Measurements from ENCODE around the gene MYO10.

The MYO10 gene

DNA sequence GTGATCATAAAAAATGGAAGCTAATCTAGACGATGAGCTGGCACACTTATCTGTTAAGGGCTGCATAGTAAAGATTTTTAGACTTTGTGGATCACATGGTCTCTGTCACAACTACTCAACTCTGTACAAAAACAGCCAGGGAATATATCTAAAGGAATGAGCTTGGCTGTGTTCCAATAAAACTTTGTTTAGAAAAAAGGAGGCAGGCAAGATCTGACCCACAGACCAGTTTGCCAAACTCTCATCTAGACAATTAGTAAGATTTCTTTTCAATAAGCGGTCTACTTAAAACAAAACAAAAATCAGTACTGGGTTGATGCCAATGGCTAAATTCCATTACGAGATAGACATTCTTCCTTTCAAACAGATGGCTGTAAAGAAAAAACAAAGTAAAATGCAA lies 266.3 kb downstream of the MYO10 start:
- no peak overlapping the region for H3K4me3 ChIP-seq (ENCODE audit: extremely low read depth, insufficient read depth, low read length, poor library complexity, severe bottlenecking)

GRCh38 chr5:16668631-16669030 lies 267.5 kb downstream of the MYO10 start:
- H3K27ac ChIP-seq (ENCODE audit: low read depth, low read length, severe bottlenecking), result no peak overlapping the region
- H3K4me3 ChIP-seq (ENCODE audit: extremely low read depth, insufficient read depth, low read length, poor library complexity, severe bottlenecking), result no peak overlapping the region
- peaks cover 98% of the 10 kb centered on the region for H3K36me3 ChIP-seq (ENCODE audit: control insufficient read depth, insufficient read depth, low read length)
- H3K4me1 ChIP-seq (ENCODE audit: control insufficient read depth, insufficient read depth, low read length, poor library complexity, severe bottlenecking), result no peaks in the 10 kb centered on the region
- H3K9me3 ChIP-seq (ENCODE audit: control insufficient read depth, low read length), result no peaks in the 10 kb centered on the region
- WGBS, 2 experiments (ENCODE audit: insufficient coverage in 2 of 2), result 96% methylated on average over 5 to 6 of the region's 6 CpGs

More for the DNA sequence above, 266.3 kb downstream of the MYO10 start:
- Histone ChIP-seq H3K4me1 (ENCODE audit: control insufficient read depth, insufficient read depth, low read length, poor library complexity, severe bottlenecking) (no peaks in the 10 kb centered on the region), H3K27ac (ENCODE audit: low read depth, low read length, severe bottlenecking) (no peak overlapping the region), H3K9me3 (ENCODE audit: control insufficient read depth, low read length) (no peaks in the 10 kb centered on the region), H3K36me3 (ENCODE audit: control insufficient read depth, insufficient read depth, low read length) (peaks cover 98% of the 10 kb centered on the region)
- WGBS, 2 experiments (ENCODE audit: insufficient coverage in 2 of 2), result 100% methylated on average over 1 of the region's 3 CpGs; no CpG with 5 or more reads in 1 of the 2 experiments

GRCh38 chr5:16668194-16668593 lies 267.9 kb downstream of the MYO10 start:
- 98 to 100% methylated on average over 6 to 11 of the region's 11 CpGs for WGBS, 2 experiments (ENCODE audit: insufficient coverage in 2 of 2)
- peaks cover 97% of the 10 kb centered on the region for H3K36me3 ChIP-seq (ENCODE audit: control insufficient read depth, insufficient read depth, low read length)
- H3K27ac ChIP-seq (ENCODE audit: low read depth, low read length, severe bottlenecking), result no peak overlapping the region
- no peaks in the 10 kb centered on the region for H3K9me3 ChIP-seq (ENCODE audit: control insufficient read depth, low read length)
- H3K4me1 ChIP-seq (ENCODE audit: control insufficient read depth, insufficient read depth, low read length, poor library complexity, severe bottlenecking), result no peaks in the 10 kb centered on the region
- H3K4me3 ChIP-seq (ENCODE audit: extremely low read depth, insufficient read depth, low read length, poor library complexity, severe bottlenecking), result no peak overlapping the region

DNA sequence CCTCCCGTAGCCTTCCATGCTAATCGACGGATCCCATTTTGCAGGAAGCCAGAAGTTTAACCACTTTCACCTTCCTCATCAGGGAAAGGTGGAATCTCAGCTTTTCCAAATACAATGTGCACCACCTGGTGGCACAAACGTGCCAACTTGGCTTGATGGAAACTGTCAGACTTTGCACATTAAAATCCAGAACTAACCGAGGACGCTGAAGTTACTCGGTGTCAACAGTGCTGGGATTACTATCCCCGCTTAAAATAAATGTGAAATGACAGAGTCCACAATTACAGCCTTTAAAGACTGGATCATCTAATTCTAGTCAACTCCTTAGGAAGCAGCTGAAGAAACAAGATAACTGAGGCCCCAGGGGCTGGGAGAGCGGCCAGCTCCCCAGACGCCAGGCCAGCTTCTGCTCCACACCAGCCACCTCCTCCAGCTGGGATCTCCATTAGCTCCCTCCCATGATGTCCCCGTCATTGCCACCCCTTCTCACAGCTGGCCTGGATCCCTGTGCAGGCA lies 269.1 kb downstream of the MYO10 start:
- Histone ChIP-seq H3K27ac (ENCODE audit: low read depth, low read length, severe bottlenecking) (no peak overlapping the region), H3K9me3 (ENCODE audit: control insufficient read depth, low read length) (no peaks in the 10 kb centered on the region), H3K36me3 (ENCODE audit: control insufficient read depth, insufficient read depth, low read length) (peaks cover 89% of the 10 kb centered on the region), H3K4me3 (ENCODE audit: extremely low read depth, insufficient read depth, low read length, poor library complexity, severe bottlenecking) (no peak overlapping the region), H3K4me1 (ENCODE audit: control insufficient read depth, insufficient read depth, low read length, poor library complexity, severe bottlenecking) (no peaks in the 10 kb centered on the region)
- 91 to 93% methylated on average over 10 to 11 of the region's 11 CpGs for WGBS, 2 experiments (ENCODE audit: insufficient coverage in 2 of 2)

DNA sequence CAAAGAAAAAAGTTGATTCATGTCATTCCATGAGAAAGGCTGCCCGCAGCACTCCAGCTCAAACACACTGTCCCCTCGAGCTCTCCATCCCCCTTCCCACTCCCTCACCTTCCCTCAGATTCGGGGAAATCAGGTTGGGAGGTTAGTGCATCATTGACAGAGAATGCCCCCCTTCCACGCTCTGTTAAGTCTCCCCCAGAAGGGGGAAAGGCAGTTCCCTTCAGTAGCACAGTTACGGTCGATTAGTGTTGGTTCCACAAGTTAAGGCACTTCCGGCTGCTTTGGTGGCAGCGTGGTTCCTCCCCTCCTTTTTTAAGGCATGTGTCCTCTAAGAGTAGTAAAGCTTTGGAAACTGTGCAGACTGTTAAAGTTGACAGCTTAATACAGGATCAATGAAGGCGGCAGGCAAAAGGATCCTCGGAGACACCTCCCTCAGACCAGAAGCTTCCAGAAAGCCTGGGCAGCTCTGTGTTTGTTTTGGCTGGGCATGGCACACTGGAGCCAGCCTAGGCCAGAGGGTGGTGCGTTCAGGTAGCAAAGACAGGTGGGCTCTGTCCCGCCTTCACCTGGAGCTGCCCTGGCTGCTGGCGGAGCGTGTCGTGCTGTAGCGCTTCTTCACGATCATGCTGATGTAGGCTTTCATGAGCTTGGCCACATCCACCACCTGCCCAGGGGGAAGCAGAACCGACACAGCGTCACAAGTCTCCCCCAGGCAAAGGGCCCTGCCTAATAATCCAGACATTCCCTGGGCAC lies 269.8 kb downstream of the MYO10 start:
- Histone ChIP-seq H3K9me3 (ENCODE audit: control insufficient read depth, low read length) (no peaks in the 10 kb centered on the region), H3K36me3 (ENCODE audit: control insufficient read depth, insufficient read depth, low read length) (peaks cover 82% of the 10 kb centered on the region), H3K4me1 (ENCODE audit: control insufficient read depth, insufficient read depth, low read length, poor library complexity, severe bottlenecking) (no peaks in the 10 kb centered on the region), H3K27ac (ENCODE audit: low read depth, low read length, severe bottlenecking) (no peak overlapping the region), H3K4me3 (ENCODE audit: extremely low read depth, insufficient read depth, low read length, poor library complexity, severe bottlenecking) (no peak overlapping the region)
- WGBS, 2 experiments (ENCODE audit: insufficient coverage in 2 of 2), result 92 to 97% methylated on average over 18 of the region's 19 CpGs

GRCh38 chr5:16665601-16666000 lies 270.5 kb downstream of the MYO10 start:
- no peak overlapping the region for H3K4me3 ChIP-seq (ENCODE audit: extremely low read depth, insufficient read depth, low read length, poor library complexity, severe bottlenecking)
- H3K4me1 ChIP-seq (ENCODE audit: control insufficient read depth, insufficient read depth, low read length, poor library complexity, severe bottlenecking), result no peaks in the 10 kb centered on the region
- peaks cover 75% of the 10 kb centered on the region for H3K36me3 ChIP-seq (ENCODE audit: control insufficient read depth, insufficient read depth, low read length)
- H3K9me3 ChIP-seq (ENCODE audit: control insufficient read depth, low read length), result no peaks in the 10 kb centered on the region
- 100% methylated on average over 1 of the region's 3 CpGs; no CpG with 5 or more reads in 1 of the 2 experiments for WGBS, 2 experiments (ENCODE audit: insufficient coverage in 2 of 2)
- H3K27ac ChIP-seq (ENCODE audit: low read depth, low read length, severe bottlenecking), result no peak overlapping the region

DNA sequence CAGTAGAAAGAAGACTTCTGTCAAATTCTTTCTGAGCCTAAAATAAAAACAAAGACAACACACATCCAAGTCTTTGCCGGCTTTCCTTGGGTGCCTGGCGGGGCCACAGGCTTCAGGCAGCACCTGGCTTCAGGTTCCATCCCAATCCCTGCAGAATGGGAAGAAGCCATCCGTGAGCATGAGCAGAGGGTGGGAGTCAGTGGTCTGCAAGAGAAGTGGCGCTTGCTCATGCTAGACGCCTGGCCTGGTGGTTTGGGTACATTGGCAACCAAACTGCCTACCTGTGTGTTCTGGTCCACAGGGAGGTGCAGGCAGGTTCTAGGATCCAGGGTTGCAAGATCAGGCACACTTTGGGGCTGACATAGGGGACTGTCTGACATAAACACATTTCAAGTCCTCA lies 271.7 kb downstream of the MYO10 start:
- Histone ChIP-seq H3K36me3 (ENCODE audit: control insufficient read depth, insufficient read depth, low read length) (peaks cover 63% of the 10 kb centered on the region), H3K27ac (ENCODE audit: low read depth, low read length, severe bottlenecking) (no peak overlapping the region), H3K4me3 (ENCODE audit: extremely low read depth, insufficient read depth, low read length, poor library complexity, severe bottlenecking) (no peak overlapping the region), H3K9me3 (ENCODE audit: control insufficient read depth, low read length) (no peaks in the 10 kb centered on the region), H3K4me1 (ENCODE audit: control insufficient read depth, insufficient read depth, low read length, poor library complexity, severe bottlenecking) (peaks cover 3% of the 10 kb centered on the region)
- WGBS, 2 experiments (ENCODE audit: insufficient coverage in 2 of 2), result 97 to 98% methylated on average over 4 to 5 of the region's 5 CpGs

GRCh38 chr5:16663840-16664239 lies 272.2 kb downstream of the MYO10 start:
- no peak overlapping the region for H3K27ac ChIP-seq (ENCODE audit: low read depth, low read length, severe bottlenecking)
- peaks cover 3% of the 10 kb centered on the region for H3K4me1 ChIP-seq (ENCODE audit: control insufficient read depth, insufficient read depth, low read length, poor library complexity, severe bottlenecking)
- no peak overlapping the region for H3K4me3 ChIP-seq (ENCODE audit: extremely low read depth, insufficient read depth, low read length, poor library complexity, severe bottlenecking)
- 95 to 100% methylated on average over 1 to 3 of the region's 4 CpGs for WGBS, 2 experiments (ENCODE audit: insufficient coverage in 2 of 2)
- no peaks in the 10 kb centered on the region for H3K9me3 ChIP-seq (ENCODE audit: control insufficient read depth, low read length)
- H3K36me3 ChIP-seq (ENCODE audit: control insufficient read depth, insufficient read depth, low read length), result peaks cover 58% of the 10 kb centered on the region

DNA sequence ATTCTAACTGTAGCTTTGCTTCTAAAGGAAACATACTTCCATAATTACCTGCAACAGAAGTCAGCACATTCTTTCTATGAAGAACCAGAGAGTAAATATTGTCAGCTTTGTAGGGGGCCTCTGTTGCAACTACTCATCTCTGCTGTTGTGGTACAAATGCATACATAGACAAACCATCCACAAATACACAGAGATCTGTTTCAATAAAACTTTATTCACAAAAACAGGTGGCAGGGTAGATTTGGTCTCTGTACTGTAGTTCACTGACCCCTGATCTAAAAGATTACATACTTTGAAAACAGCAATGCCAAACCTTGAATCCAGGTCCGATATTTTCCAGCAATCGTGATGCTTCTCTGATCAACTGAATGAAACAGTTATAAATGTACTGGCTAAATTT lies 274.4 kb downstream of the MYO10 start:
- no CpG with 5 or more reads among the region's 2 CpGs for WGBS, 2 experiments (ENCODE audit: insufficient coverage in 2 of 2)
- Histone ChIP-seq H3K27ac (ENCODE audit: low read depth, low read length, severe bottlenecking) (no peak overlapping the region), H3K4me1 (ENCODE audit: control insufficient read depth, insufficient read depth, low read length, poor library complexity, severe bottlenecking) (peaks cover 3% of the 10 kb centered on the region), H3K36me3 (ENCODE audit: control insufficient read depth, insufficient read depth, low read length) (peaks cover 37% of the 10 kb centered on the region), H3K9me3 (ENCODE audit: control insufficient read depth, low read length) (no peaks in the 10 kb centered on the region), H3K4me3 (ENCODE audit: extremely low read depth, insufficient read depth, low read length, poor library complexity, severe bottlenecking) (no peak overlapping the region)

GRCh38 chr5:16660982-16661381 lies 275.1 kb downstream of the MYO10 start:
- Histone ChIP-seq H3K36me3 (ENCODE audit: control insufficient read depth, insufficient read depth, low read length) (peaks cover 31% of the 10 kb centered on the region), H3K4me1 (ENCODE audit: control insufficient read depth, insufficient read depth, low read length, poor library complexity, severe bottlenecking) (peaks cover 3% of the 10 kb centered on the region), H3K4me3 (ENCODE audit: extremely low read depth, insufficient read depth, low read length, poor library complexity, severe bottlenecking) (no peak overlapping the region), H3K9me3 (ENCODE audit: control insufficient read depth, low read length) (no peaks in the 10 kb centered on the region), H3K27ac (ENCODE audit: low read depth, low read length, severe bottlenecking) (no peak overlapping the region)
- WGBS, 2 experiments (ENCODE audit: insufficient coverage in 2 of 2), result 80% methylated on average over 2 to 5 of the region's 5 CpGs

- Histone ChIP-seq H3K36me3 (ENCODE audit: control insufficient read depth, insufficient read depth, low read length) (peaks cover 17% of the 10 kb centered on the region), H3K9me3 (ENCODE audit: control insufficient read depth, low read length) (no peaks in the 10 kb centered on the region), H3K27ac (ENCODE audit: low read depth, low read length, severe bottlenecking) (peak overlapping the region; percentile 30), H3K4me1 (ENCODE audit: control insufficient read depth, insufficient read depth, low read length, poor library complexity, severe bottlenecking) (peaks cover 3% of the 10 kb centered on the region), H3K4me3 (ENCODE audit: extremely low read depth, insufficient read depth, low read length, poor library complexity, severe bottlenecking) (no peak overlapping the region)
- WGBS, 2 experiments (ENCODE audit: insufficient coverage in 2 of 2), result no CpG with 5 or more reads among the region's 1 CpG
Measured at GRCh38 chr5:16659536-16659935, 276.6 kb downstream of the MYO10 start.

All from mesodermal cell (in vitro differentiated cells).